Colonic mucosa (tissue), 4 donors: ENCODE results near the gene TSC22D1. TPM values are rescaled to one million over a fixed set of nuclear protein-coding genes. Genes with fewer than 3 reads are reported as not detected.
"Not testable (repeated sequence)": the region's sequence is repeated elsewhere in the genome, so short reads cannot be mapped to it uniquely, and the experiment has no call there.

ENCODE experiments used
- DNase-seq: peaks from one replicate; pipeline ENCODE4 v3.0.0-alpha.2; 2020
- H3K27ac ChIP-seq: fragments of 200-600 bp; one replicate; pipeline ENCODE4 v1.8.0; 2021
- H3K27me3 ChIP-seq: fragments of 200-600 bp; one replicate; pipeline ENCODE4 v1.8.0; 2021
- H3K36me3 ChIP-seq: fragments of 200-600 bp; one replicate; pipeline ENCODE4 v1.8.0; 2021
- H3K4me1 ChIP-seq: fragments of 200-600 bp; one replicate; pipeline ENCODE4 v1.8.0; 2021; ENCODE audit warnings: mild to moderate bottlenecking
- H3K4me3 ChIP-seq: fragments of 200-600 bp; one replicate; pipeline ENCODE4 v1.8.0; 2021
- H3K9ac ChIP-seq, 2 donors: one replicate each; pipeline ENCODE4 v1.7.0; 2013; ENCODE audit warnings: control low read depth in 2 of 2, low read depth in 2 of 2, low read length in 2 of 2
- H3K9me3 ChIP-seq: fragments of 200-600 bp; one replicate; pipeline ENCODE4 v1.8.0; 2021
- CTCF ChIP-seq: fragments of 200-600 bp; IDR thresholded peaks from one replicate; pipeline ENCODE4 v1.8.0; 2022; ENCODE audit warnings: antibody characterized with exemption, mild to moderate bottlenecking
- intact Hi-C: fragments of 100-400 bp; cut with DNase I; formaldehyde crosslinking; loops from one replicate; pipeline ENCODE4 v1.14.1; 2022
- total RNA-seq, 2 donors: library from RNA; stranded (reverse); fragmentation: NEBNext Ultra II Directional in 1 of 2; extraction: Animal tissue kit (Norgen Biotek cat#: 25700) in 1 of 2; gene quantifications; one replicate each; pipeline ENCODE4 v1.2.1, GENCODE V29; 2021
- donor health status: healthy.
- donor health status: DM: no; HTN: no; CAD: no.
- donor health status: DM: no; HTN: no; CAD: no.

Gene TSC22D1
- total RNA-seq, 2 donors from 2014 or later: 137 to 231 TPM

GRCh38 chr13:44618326-44618725 is 42.2 kb upstream of the TSC22D1 start:
- Histone ChIP-seq H3K9me3 (no peaks in the 10 kb centered on the region), H3K4me1 (no peaks in the 10 kb centered on the region), H3K27ac (no peak overlapping the region), H3K36me3 (no peaks in the 10 kb centered on the region), H3K9ac (no peak overlapping the region), H3K4me3 (no peak overlapping the region), H3K27me3 (no peaks in the 10 kb centered on the region)
- no peak for DNase-seq
- intact Hi-C loops: no loop called here
- no peak for TF ChIP-seq CTCF

GRCh38 chr13:44617648-44618047 is 41.5 kb upstream of the TSC22D1 start:
- no peaks in the 10 kb centered on the region for H3K36me3 ChIP-seq
- H3K9ac ChIP-seq: no peak overlapping the region
- H3K27me3 ChIP-seq: no peaks in the 10 kb centered on the region
- no peak for TF ChIP-seq CTCF
- intact Hi-C loops: no loop called here
- no peak overlapping the region for H3K27ac ChIP-seq
- H3K9me3 ChIP-seq: no peaks in the 10 kb centered on the region
- DNase-seq: no peak
- no peak overlapping the region for H3K4me3 ChIP-seq
- no peaks in the 10 kb centered on the region for H3K4me1 ChIP-seq

GRCh38 chr13:44609137-44609536 is 33.0 kb upstream of the TSC22D1 start:
- Histone ChIP-seq H3K9me3 (no peaks in the 10 kb centered on the region), H3K4me1 (no peaks in the 10 kb centered on the region), H3K9ac (no peak overlapping the region), H3K4me3 (no peak overlapping the region), H3K27me3 (no peaks in the 10 kb centered on the region), H3K36me3 (no peaks in the 10 kb centered on the region), H3K27ac (no peak overlapping the region)
- no peak for DNase-seq
- no peak for TF ChIP-seq CTCF
- intact Hi-C loops: no loop called here

- no peaks in the 10 kb centered on the region for H3K27me3 ChIP-seq
- intact Hi-C loops: no loop called here
- no peaks in the 10 kb centered on the region for H3K9me3 ChIP-seq
- no peak overlapping the region for H3K4me3 ChIP-seq
- TF ChIP-seq CTCF: no peak
- no peak overlapping the region for H3K9ac ChIP-seq
- H3K27ac ChIP-seq: no peak overlapping the region
- no peaks in the 10 kb centered on the region for H3K36me3 ChIP-seq
- no peaks in the 10 kb centered on the region for H3K4me1 ChIP-seq
- no peak for DNase-seq
Measured at GRCh38 chr13:44605721-44606120, 29.6 kb upstream of the TSC22D1 start.

- no peaks in the 10 kb centered on the region for H3K27me3 ChIP-seq
- H3K36me3 ChIP-seq: no peaks in the 10 kb centered on the region
- intact Hi-C loops: no loop called here
- H3K9me3 ChIP-seq: no peaks in the 10 kb centered on the region
- no peak for DNase-seq
- TF ChIP-seq CTCF: no peak
- no peak overlapping the region for H3K9ac ChIP-seq
- H3K4me3 ChIP-seq: no peak overlapping the region
- no peaks in the 10 kb centered on the region for H3K4me1 ChIP-seq
- H3K27ac ChIP-seq: no peak overlapping the region
Measured at GRCh38 chr13:44605275-44605674, 29.1 kb upstream of the TSC22D1 start.

GRCh38 chr13:44601586-44601985 is 25.5 kb upstream of the TSC22D1 start:
- Histone ChIP-seq H3K27ac (no peak overlapping the region), H3K4me3 (no peak overlapping the region), H3K4me1 (no peaks in the 10 kb centered on the region), H3K9me3 (no peaks in the 10 kb centered on the region), H3K9ac (no peak overlapping the region), H3K27me3 (no peaks in the 10 kb centered on the region), H3K36me3 (no peaks in the 10 kb centered on the region)
- no peak for TF ChIP-seq CTCF
- DNase-seq: no peak
- intact Hi-C loops: no loop called here

- DNase-seq, H3K27me3 ChIP-seq, H3K4me1 ChIP-seq, H3K36me3 ChIP-seq, H3K27ac ChIP-seq, H3K9me3 ChIP-seq, H3K4me3 ChIP-seq, H3K9ac ChIP-seq, intact Hi-C loops: not testable (repeated sequence)
Measured at GRCh38 chr13:44593861-44594592, 17.9 kb upstream of the TSC22D1 start.
